Activated CD4-positive, alpha-beta T cell treated with anti-CD3 and anti-CD28 coated beads for 24 hours (primary cell): ENCODE results near the gene POU4F1.

Experiments used
- DNase-seq, 2 donors: peaks; one replicate each; pipeline ENCODE4 v3.0.0-alpha.2; 2020; ENCODE audit warnings: low read depth in 2 of 2

The POU4F1 gene

GRCh38 chr13:78607409-78608251 lies 4.3 kb upstream of the POU4F1 start:
- no peak for DNase-seq

- no peak for DNase-seq
These were observed 3.4 kb upstream of the POU4F1 start for GRCh38 chr13:78606471-78607408.

GRCh38 chr13:78604782-78605611 lies 1.6 kb upstream of the POU4F1 start:
- DNase-seq: no peak

GRCh38 chr13:78602561-78603239 lies 652 bp downstream of the POU4F1 start:
- no peak for DNase-seq

GRCh38 chr13:78601874-78602560 lies 1.3 kb downstream of the POU4F1 start:
- no peak for DNase-seq

GRCh38 chr13:78601124-78601873 lies 2.1 kb downstream of the POU4F1 start:
- no peak for DNase-seq

- DNase-seq: no peak
These were observed 3.0 kb downstream of the POU4F1 start for GRCh38 chr13:78600280-78600883.

GRCh38 chr13:78599645-78600279 lies 3.6 kb downstream of the POU4F1 start:
- DNase-seq: no peak

- no peak for DNase-seq
These were observed 4.2 kb downstream of the POU4F1 start for GRCh38 chr13:78598966-78599644.

- no peak for DNase-seq
These were observed 5.1 kb downstream of the POU4F1 start for GRCh38 chr13:78598116-78598781.

GRCh38 chr13:78597602-78597932 lies 5.8 kb downstream of the POU4F1 start:
- DNase-seq: no peak

GRCh38 chr13:78596736-78597601 lies 6.4 kb downstream of the POU4F1 start:
- DNase-seq: no peak

GRCh38 chr13:78596399-78596735 lies 7.0 kb downstream of the POU4F1 start:
- DNase-seq: no peak

GRCh38 chr13:78595495-78596398 lies 7.6 kb downstream of the POU4F1 start:
- no peak for DNase-seq

- no peak for DNase-seq
These were observed 8.8 kb downstream of the POU4F1 start for GRCh38 chr13:78594456-78594975.
